OCI-LY3 (cell line): Measurements from ENCODE around the gene CADPS.

Experiments used
- H2AFZ ChIP-seq: fragments of 200-600, 300-600 bp; shearing (Covaris generic); 2 replicates; pipeline ENCODE4 v1.6.0; 2014; ENCODE audit warnings: antibody characterized with exemption, low read depth, low read length
- H3K27ac ChIP-seq: fragments of 200-600, 300-600 bp; sonication (generic); 2 replicates; pipeline ENCODE4 v1.5.1; 2014; ENCODE audit warnings: mild to moderate bottlenecking, low read length, moderate library complexity, mixed read lengths
- H3K27me3 ChIP-seq: fragments of 200-600, 300-600 bp; sonication (generic); 2 replicates; pipeline ENCODE4 v1.6.1; 2014; ENCODE audit warnings: low read depth, low read length, mixed read lengths
- H3K36me3 ChIP-seq: fragments of 200-600, 300-600 bp; sonication (generic); replicated peaks from 2 replicates; pipeline ENCODE3; 2014; ENCODE audit warnings: low read depth, low read length, mixed read lengths
- H3K4me1 ChIP-seq: fragments of 300-600, 200-600 bp; sonication (generic); 2 replicates; pipeline ENCODE4 v1.6.1; 2014; ENCODE audit warnings: low read length, mixed read lengths
- H3K4me2 ChIP-seq: fragments of 200-600, 300-600 bp; sonication (generic); 2 replicates; pipeline ENCODE4 v1.6.1; 2014; ENCODE audit warnings: low read length, mixed read lengths
- H3K4me3 ChIP-seq: fragments of 300-600, 200-600 bp; sonication (generic); 2 replicates; pipeline ENCODE4 v1.5.1; 2014; ENCODE audit warnings: antibody characterized with exemption, mild to moderate bottlenecking, low read length, moderate library complexity
- H3K79me2 ChIP-seq: fragments of 300-600, 200-600 bp; shearing (Covaris generic); 2 replicates; pipeline ENCODE4 v1.6.1; 2014; ENCODE audit warnings: mild to moderate bottlenecking, low read length, mixed read lengths
- H3K9ac ChIP-seq: fragments of 300-600, 200-600 bp; shearing (Covaris generic); 2 replicates; pipeline ENCODE4 v1.6.0; 2014; ENCODE audit warnings: mild to moderate bottlenecking, low read length, moderate library complexity
- H3K9me3 ChIP-seq: fragments of 200-600, 300-600 bp; shearing (Covaris generic); 2 replicates; pipeline ENCODE4 v1.6.1; 2014; ENCODE audit warnings: low read length, mixed read lengths; ENCODE audit not compliant: insufficient read depth
- H4K20me1 ChIP-seq: fragments of 200-600, 300-600 bp; sonication (generic); 2 replicates; pipeline ENCODE4 v1.6.1; 2016; ENCODE audit warnings: low read length, mixed read lengths; ENCODE audit not compliant: insufficient read depth
- CTCF ChIP-seq: fragments of 200-600, 300-600 bp; sonication (generic); IDR thresholded peaks from 2 replicates; pipeline ENCODE4 v1.5.1; 2014; ENCODE audit warnings: antibody characterized with exemption, low read length, low read depth
- EZH2phosphoT487 ChIP-seq: fragments of 200-600 bp; shearing (Covaris generic); IDR thresholded peaks from 2 replicates; pipeline ENCODE4 v1.6.1; 2018; ENCODE audit warnings: antibody characterized with exemption, mixed run types, low read depth

CADPS gene

DNA sequence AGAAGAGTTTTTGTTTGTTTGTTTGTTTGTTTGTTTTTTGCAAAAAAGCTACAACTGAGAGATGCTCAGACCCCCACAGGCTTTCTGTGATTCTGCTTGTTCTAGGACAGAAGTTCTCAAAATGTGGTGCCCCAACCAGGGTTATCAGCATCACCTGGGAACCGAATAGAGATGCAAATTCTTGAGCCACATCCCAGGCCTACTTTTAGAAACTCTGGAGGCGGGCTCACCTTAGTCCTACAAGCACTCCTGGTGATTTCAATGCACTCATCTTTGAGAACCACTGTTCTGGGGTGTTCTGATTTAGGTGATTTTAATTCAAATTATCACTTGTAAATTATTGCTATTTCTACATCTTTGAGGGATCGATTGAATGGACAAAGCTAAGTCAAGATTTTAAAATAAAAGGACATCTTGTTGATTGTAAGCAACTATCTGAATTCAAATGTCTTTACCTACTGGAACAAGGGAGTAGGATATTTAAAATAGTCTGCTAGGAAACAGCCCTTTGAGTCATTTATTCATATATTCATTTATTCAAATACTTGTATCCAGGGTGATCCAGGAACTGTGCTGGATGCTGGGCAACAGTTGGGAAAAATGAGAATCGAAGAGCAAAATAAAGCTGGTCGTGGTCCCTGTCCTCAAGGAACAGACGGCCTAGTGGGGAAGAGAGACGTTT is 44.7 kb upstream of the CADPS start:
- no peak overlapping the region for H3K4me3 ChIP-seq
- H3K4me2 ChIP-seq, result no peak overlapping the region
- no peaks in the 10 kb centered on the region for H3K4me1 ChIP-seq
- no peaks in the 10 kb centered on the region for H3K36me3 ChIP-seq
- no peaks in the 10 kb centered on the region for H4K20me1 ChIP-seq
- H3K27me3 ChIP-seq, result no peaks in the 10 kb centered on the region
- no peak overlapping the region for H2AFZ ChIP-seq
- no peaks in the 10 kb centered on the region for H3K9me3 ChIP-seq
- no peaks in the 10 kb centered on the region for H3K79me2 ChIP-seq
- H3K27ac ChIP-seq, result no peak overlapping the region
- no peak for TF ChIP-seq EZH2phosphoT487
- TF ChIP-seq CTCF, result no peak
- H3K9ac ChIP-seq, result no peak overlapping the region

DNA sequence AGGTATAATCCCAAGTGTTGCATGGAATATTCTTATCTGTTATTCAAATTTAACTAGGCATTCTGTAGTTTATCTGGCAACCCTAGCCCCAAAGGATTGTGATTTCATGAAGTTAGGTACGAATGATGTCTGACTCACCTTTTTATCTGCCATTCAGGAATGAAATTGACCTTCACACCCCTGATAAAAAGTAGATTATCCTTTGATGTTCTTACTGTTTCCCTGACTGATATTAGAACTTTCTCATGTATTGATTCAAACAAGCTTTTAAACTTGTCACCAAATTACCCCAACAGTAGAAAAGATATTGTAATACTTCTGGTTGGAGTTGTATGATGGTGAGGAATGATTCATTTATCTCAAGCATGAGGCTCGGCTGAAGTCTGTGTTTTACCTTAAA is 43.6 kb upstream of the CADPS start:
- Histone ChIP-seq H2AFZ (no peak overlapping the region), H4K20me1 (no peaks in the 10 kb centered on the region), H3K9ac (no peak overlapping the region), H3K9me3 (no peaks in the 10 kb centered on the region), H3K27me3 (no peaks in the 10 kb centered on the region), H3K4me2 (no peak overlapping the region), H3K27ac (no peak overlapping the region), H3K36me3 (no peaks in the 10 kb centered on the region), H3K79me2 (no peaks in the 10 kb centered on the region), H3K4me3 (no peak overlapping the region), H3K4me1 (no peaks in the 10 kb centered on the region)
- TF ChIP-seq CTCF (no peak), EZH2phosphoT487 (no peak)

DNA sequence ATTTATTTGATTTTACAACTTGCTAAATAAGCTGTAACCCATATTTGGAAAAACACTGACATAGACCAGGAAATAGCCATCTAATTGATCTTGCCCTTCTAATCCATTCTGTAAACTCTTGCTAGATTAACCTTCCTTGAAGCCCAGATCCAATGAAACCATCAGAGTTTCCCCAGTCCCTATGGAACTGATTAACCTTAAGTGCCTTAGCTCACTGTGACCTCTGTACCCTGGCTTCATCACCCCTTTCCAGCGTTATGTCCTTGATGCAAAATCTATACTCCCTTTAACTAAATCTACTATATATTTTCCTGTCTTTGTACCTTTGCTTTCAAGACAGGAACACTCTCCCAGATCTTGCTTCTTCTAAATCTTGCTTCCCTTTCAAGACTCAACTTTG is 42.9 kb upstream of the CADPS start:
- no peak overlapping the region for H2AFZ ChIP-seq
- TF ChIP-seq EZH2phosphoT487 (no peak), CTCF (no peak)
- no peak overlapping the region for H3K27ac ChIP-seq
- no peak overlapping the region for H3K4me3 ChIP-seq
- H3K79me2 ChIP-seq, result no peaks in the 10 kb centered on the region
- no peaks in the 10 kb centered on the region for H3K9me3 ChIP-seq
- H3K4me1 ChIP-seq, result no peaks in the 10 kb centered on the region
- no peak overlapping the region for H3K4me2 ChIP-seq
- no peaks in the 10 kb centered on the region for H3K36me3 ChIP-seq
- no peaks in the 10 kb centered on the region for H3K27me3 ChIP-seq
- no peak overlapping the region for H3K9ac ChIP-seq
- H4K20me1 ChIP-seq, result no peaks in the 10 kb centered on the region

GRCh38 chr3:62911526-62911925 is 36.3 kb upstream of the CADPS start:
- no peak overlapping the region for H3K9ac ChIP-seq
- H3K9me3 ChIP-seq, result no peaks in the 10 kb centered on the region
- H2AFZ ChIP-seq, result no peak overlapping the region
- no peak overlapping the region for H3K4me2 ChIP-seq
- H3K36me3 ChIP-seq, result no peaks in the 10 kb centered on the region
- no peak overlapping the region for H3K27ac ChIP-seq
- no peaks in the 10 kb centered on the region for H4K20me1 ChIP-seq
- no peak overlapping the region for H3K4me3 ChIP-seq
- TF ChIP-seq EZH2phosphoT487, result no peak
- no peak for TF ChIP-seq CTCF
- H3K4me1 ChIP-seq, result no peaks in the 10 kb centered on the region
- H3K79me2 ChIP-seq, result no peaks in the 10 kb centered on the region
- H3K27me3 ChIP-seq, result no peaks in the 10 kb centered on the region; the same call in 1 of the 2 replicates
